Endothelial cell (in vitro differentiated cells): ENCODE measurements around the gene RNASE9. TPM values are rescaled to one million over a fixed set of nuclear protein-coding genes. Genes with fewer than 3 reads are reported as not detected.

Source experiments
- DNase-seq: peaks from one replicate; pipeline ENCODE4 v3.0.0; 2021; ENCODE audit warnings: low spot score
- H3K27ac Mint-ChIP-seq: one replicate; pipeline ENCODE4 v1.8.0; 2021; ENCODE audit warnings: mixed read lengths, inconsistent platforms; ENCODE audit not compliant: unreplicated experiment
- H3K27me3 Mint-ChIP-seq: one replicate; pipeline ENCODE4 v1.8.0; 2021; ENCODE audit warnings: mild to moderate bottlenecking, moderate library complexity, mixed read lengths, inconsistent platforms; ENCODE audit not compliant: unreplicated experiment
- H3K36me3 Mint-ChIP-seq: one replicate; pipeline ENCODE4 v1.8.0; 2021; ENCODE audit warnings: mild to moderate bottlenecking, low read depth, mixed read lengths, inconsistent platforms; ENCODE audit not compliant: unreplicated experiment
- H3K4me1 Mint-ChIP-seq: one replicate; pipeline ENCODE4 v1.8.0; 2021; ENCODE audit warnings: mild to moderate bottlenecking, mixed read lengths, inconsistent platforms; ENCODE audit not compliant: unreplicated experiment
- H3K4me3 Mint-ChIP-seq: one replicate; pipeline ENCODE4 v1.8.0; 2021; ENCODE audit warnings: mild to moderate bottlenecking, mixed read lengths, inconsistent platforms; ENCODE audit not compliant: unreplicated experiment
- H3K9me3 Mint-ChIP-seq: one replicate; pipeline ENCODE4 v1.8.0; 2021; ENCODE audit warnings: mixed read lengths, inconsistent platforms; ENCODE audit not compliant: unreplicated experiment
- CTCF ChIP-seq: fragments of 200-600 bp; sonication (generic); IDR thresholded peaks from one replicate; pipeline ENCODE4 v1.5.0; 2021; ENCODE audit warnings: antibody characterized with exemption; ENCODE audit not compliant: unreplicated experiment
- total RNA-seq: library from RNA; stranded (reverse); fragmentation: NEBNext Ultra II Directional; extraction: Animal tissue kit (Norgen Biotek cat#: 25700); gene quantifications from one replicate; pipeline ENCODE4 v1.2.1, GENCODE V29; 2021; ENCODE audit not compliant: unreplicated experiment

RNASE9 gene
- total RNA-seq, 1 donor from 2014 or later = not detected

- no peak overlapping the region for H3K27ac Mint-ChIP-seq
- no peak for TF ChIP-seq CTCF
- H3K36me3 Mint-ChIP-seq = peaks cover 5% of the 10 kb centered on the region
- no peaks in the 10 kb centered on the region for H3K27me3 Mint-ChIP-seq
- peaks cover 5% of the 10 kb centered on the region for H3K9me3 Mint-ChIP-seq
- no peak overlapping the region for H3K4me3 Mint-ChIP-seq
- no peaks in the 10 kb centered on the region for H3K4me1 Mint-ChIP-seq
- DNase-seq = no peak
Measured at GRCh38 chr14:20564501-20564997, 3.7 kb upstream of the RNASE9 start.

- H3K27ac Mint-ChIP-seq = no peak overlapping the region
- DNase-seq = no peak
- no peaks in the 10 kb centered on the region for H3K27me3 Mint-ChIP-seq
- peaks cover 5% of the 10 kb centered on the region for H3K36me3 Mint-ChIP-seq
- H3K9me3 Mint-ChIP-seq = peaks cover 5% of the 10 kb centered on the region
- no peak overlapping the region for H3K4me3 Mint-ChIP-seq
- no peaks in the 10 kb centered on the region for H3K4me1 Mint-ChIP-seq
- TF ChIP-seq CTCF = no peak
Measured at GRCh38 chr14:20563971-20564370, 3.1 kb upstream of the RNASE9 start.

GRCh38 chr14:20559461-20559904 lies 1.4 kb downstream of the RNASE9 start:
- peaks cover 6% of the 10 kb centered on the region for H3K4me1 Mint-ChIP-seq
- no peak overlapping the region for H3K27ac Mint-ChIP-seq
- H3K9me3 Mint-ChIP-seq = no peaks in the 10 kb centered on the region
- no peaks in the 10 kb centered on the region for H3K36me3 Mint-ChIP-seq
- TF ChIP-seq CTCF = no peak
- no peak for DNase-seq
- no peaks in the 10 kb centered on the region for H3K27me3 Mint-ChIP-seq
- no peak overlapping the region for H3K4me3 Mint-ChIP-seq

GRCh38 chr14:20557212-20557542 lies 3.7 kb downstream of the RNASE9 start:
- no peak for DNase-seq
- no peaks in the 10 kb centered on the region for H3K27me3 Mint-ChIP-seq
- H3K4me1 Mint-ChIP-seq = peaks cover 6% of the 10 kb centered on the region
- no peaks in the 10 kb centered on the region for H3K36me3 Mint-ChIP-seq
- TF ChIP-seq CTCF = no peak
- H3K9me3 Mint-ChIP-seq = no peaks in the 10 kb centered on the region
- no peak overlapping the region for H3K27ac Mint-ChIP-seq
- H3K4me3 Mint-ChIP-seq = no peak overlapping the region

GRCh38 chr14:20556500-20557211 lies 4.2 kb downstream of the RNASE9 start:
- H3K27ac Mint-ChIP-seq = no peak overlapping the region
- TF ChIP-seq CTCF = no peak
- H3K27me3 Mint-ChIP-seq = no peaks in the 10 kb centered on the region
- no peaks in the 10 kb centered on the region for H3K9me3 Mint-ChIP-seq
- H3K4me3 Mint-ChIP-seq = no peak overlapping the region
- peaks cover 6% of the 10 kb centered on the region for H3K4me1 Mint-ChIP-seq
- DNase-seq = no peak
- no peaks in the 10 kb centered on the region for H3K36me3 Mint-ChIP-seq
